ENCODE results near the gene ACHE. TPM values are rescaled to one million over a fixed set of nuclear protein-coding genes. Genes with fewer than 3 reads are reported as not detected.

ACHE gene
- total and polyA plus RNA-seq, 2 of the 13 experiments (the other 11 are each of a cell fraction or from before 2014, with no cell fraction given) = 0.18 to 0.40 TPM

DNA sequence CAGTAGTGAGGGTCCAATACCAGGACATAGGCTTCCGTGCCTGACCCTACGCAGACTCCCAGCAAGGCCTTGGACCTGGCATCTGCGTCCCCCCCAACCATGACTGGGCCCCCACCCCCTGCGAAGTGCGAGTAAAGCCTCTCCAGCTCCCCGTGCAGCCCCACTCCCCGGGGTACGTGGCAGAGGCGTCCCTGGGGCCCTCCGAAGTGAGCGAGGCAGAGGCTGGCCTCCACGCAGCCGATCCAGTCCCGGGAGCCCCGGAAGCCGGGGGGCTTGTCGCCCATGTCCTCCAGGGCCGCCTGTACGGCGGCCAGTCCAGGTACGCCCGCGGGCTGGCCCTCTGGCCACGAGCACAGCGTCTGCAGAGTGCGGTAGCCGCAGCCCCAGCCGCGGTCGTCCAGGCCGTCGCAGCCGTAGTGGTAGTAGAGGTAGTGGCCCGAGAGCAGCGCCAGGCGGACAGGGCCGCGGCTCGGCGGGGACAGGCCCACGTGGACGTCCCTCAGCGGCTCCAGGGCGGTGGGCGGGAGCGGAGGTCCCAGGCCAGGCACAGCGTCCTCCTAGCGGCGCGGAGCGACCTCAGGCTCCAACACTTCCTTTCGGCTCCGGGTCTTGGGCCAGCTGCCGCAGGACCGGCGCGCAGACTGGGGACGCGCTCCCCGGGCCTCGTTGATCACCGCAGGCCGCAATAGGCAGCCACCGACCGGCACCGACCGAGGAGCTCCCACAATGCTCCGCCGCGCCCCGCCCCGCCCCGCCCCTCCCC is 6.5 kb downstream of the ACHE start, which contains the start of gene UFSP1 (continued):
- TF ChIP-seq, protein P1, sequence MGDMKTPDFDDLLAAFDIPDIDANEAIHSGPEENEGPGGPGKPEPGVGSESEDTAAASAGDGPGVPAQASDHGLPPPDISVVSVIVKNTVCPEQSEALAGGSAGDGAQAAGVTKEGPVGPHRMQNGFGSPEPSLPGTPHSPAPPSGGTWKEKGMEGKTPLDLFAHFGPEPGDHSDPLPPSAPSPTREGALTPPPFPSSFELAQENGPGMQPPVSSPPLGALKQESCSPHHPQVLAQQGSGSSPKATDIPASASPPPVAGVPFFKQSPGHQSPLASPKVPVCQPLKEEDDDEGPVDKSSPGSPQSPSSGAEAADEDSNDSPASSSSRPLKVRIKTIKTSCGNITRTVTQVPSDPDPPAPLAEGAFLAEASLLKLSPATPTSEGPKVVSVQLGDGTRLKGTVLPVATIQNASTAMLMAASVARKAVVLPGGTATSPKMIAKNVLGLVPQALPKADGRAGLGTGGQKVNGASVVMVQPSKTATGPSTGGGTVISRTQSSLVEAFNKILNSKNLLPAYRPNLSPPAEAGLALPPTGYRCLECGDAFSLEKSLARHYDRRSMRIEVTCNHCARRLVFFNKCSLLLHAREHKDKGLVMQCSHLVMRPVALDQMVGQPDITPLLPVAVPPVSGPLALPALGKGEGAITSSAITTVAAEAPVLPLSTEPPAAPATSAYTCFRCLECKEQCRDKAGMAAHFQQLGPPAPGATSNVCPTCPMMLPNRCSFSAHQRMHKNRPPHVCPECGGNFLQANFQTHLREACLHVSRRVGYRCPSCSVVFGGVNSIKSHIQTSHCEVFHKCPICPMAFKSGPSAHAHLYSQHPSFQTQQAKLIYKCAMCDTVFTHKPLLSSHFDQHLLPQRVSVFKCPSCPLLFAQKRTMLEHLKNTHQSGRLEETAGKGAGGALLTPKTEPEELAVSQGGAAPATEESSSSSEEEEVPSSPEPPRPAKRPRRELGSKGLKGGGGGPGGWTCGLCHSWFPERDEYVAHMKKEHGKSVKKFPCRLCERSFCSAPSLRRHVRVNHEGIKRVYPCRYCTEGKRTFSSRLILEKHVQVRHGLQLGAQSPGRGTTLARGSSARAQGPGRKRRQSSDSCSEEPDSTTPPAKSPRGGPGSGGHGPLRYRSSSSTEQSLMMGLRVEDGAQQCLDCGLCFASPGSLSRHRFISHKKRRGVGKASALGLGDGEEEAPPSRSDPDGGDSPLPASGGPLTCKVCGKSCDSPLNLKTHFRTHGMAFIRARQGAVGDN (CRISPR knock-in tag; IDR thresholded peaks at IDR 0.05) = peak; percentile 95
- TF ChIP-seq, protein P2, sequence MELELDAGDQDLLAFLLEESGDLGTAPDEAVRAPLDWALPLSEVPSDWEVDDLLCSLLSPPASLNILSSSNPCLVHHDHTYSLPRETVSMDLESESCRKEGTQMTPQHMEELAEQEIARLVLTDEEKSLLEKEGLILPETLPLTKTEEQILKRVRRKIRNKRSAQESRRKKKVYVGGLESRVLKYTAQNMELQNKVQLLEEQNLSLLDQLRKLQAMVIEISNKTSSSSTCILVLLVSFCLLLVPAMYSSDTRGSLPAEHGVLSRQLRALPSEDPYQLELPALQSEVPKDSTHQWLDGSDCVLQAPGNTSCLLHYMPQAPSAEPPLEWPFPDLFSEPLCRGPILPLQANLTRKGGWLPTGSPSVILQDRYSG (CRISPR knock-in tag; IDR thresholded peaks at IDR 0.05) = peak; percentile 84
- TF ChIP-seq HNRNPH1 (optimal IDR thresholded peaks at IDR 0.05; ENCODE audit: low read depth, low read length) = no peak
- peak; percentile 91 for TF ChIP-seq SPEN (CRISPR knock-in tag; IDR thresholded peaks at IDR 0.05; ENCODE audit: low read depth)
- TF ChIP-seq ZNF256 (CRISPR knock-in tag; conservative IDR thresholded peaks at IDR 0.05) = 0 out of 2 replicates have a peak, but pooled peaks have one; percentile 56
- no peak for TF ChIP-seq DNMT3B (CRISPR knock-in tag; conservative IDR thresholded peaks at IDR 0.05)
- TF ChIP-seq ATAD3A (CRISPR knock-in tag; IDR thresholded peaks at IDR 0.05) = no peak
- TF ChIP-seq, protein P3, sequence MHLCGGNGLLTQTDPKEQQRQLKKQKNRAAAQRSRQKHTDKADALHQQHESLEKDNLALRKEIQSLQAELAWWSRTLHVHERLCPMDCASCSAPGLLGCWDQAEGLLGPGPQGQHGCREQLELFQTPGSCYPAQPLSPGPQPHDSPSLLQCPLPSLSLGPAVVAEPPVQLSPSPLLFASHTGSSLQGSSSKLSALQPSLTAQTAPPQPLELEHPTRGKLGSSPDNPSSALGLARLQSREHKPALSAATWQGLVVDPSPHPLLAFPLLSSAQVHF (CRISPR knock-in tag; IDR thresholded peaks at IDR 0.05) = peak; percentile 28; the same call in 1 of the 2 replicates
- no peak for TF ChIP-seq ZKSCAN8 (CRISPR knock-in tag; IDR thresholded peaks at IDR 0.05; ENCODE audit: borderline replicate concordance)
- TF ChIP-seq ZNF563 (CRISPR knock-in tag; IDR thresholded peaks at IDR 0.05) = peak; percentile 82; the same call in 1 of the 2 replicates
- peak; percentile 75 for TF ChIP-seq KMT2A (CRISPR knock-in tag; IDR thresholded peaks at IDR 0.05)
- TF ChIP-seq, protein P4, sequence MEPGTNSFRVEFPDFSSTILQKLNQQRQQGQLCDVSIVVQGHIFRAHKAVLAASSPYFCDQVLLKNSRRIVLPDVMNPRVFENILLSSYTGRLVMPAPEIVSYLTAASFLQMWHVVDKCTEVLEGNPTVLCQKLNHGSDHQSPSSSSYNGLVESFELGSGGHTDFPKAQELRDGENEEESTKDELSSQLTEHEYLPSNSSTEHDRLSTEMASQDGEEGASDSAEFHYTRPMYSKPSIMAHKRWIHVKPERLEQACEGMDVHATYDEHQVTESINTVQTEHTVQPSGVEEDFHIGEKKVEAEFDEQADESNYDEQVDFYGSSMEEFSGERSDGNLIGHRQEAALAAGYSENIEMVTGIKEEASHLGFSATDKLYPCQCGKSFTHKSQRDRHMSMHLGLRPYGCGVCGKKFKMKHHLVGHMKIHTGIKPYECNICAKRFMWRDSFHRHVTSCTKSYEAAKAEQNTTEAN (CRISPR knock-in tag; conservative IDR thresholded peaks at IDR 0.05) = 0 out of 2 replicates have a peak, but pooled peaks have one; percentile 52
- TF ChIP-seq, protein P5, sequence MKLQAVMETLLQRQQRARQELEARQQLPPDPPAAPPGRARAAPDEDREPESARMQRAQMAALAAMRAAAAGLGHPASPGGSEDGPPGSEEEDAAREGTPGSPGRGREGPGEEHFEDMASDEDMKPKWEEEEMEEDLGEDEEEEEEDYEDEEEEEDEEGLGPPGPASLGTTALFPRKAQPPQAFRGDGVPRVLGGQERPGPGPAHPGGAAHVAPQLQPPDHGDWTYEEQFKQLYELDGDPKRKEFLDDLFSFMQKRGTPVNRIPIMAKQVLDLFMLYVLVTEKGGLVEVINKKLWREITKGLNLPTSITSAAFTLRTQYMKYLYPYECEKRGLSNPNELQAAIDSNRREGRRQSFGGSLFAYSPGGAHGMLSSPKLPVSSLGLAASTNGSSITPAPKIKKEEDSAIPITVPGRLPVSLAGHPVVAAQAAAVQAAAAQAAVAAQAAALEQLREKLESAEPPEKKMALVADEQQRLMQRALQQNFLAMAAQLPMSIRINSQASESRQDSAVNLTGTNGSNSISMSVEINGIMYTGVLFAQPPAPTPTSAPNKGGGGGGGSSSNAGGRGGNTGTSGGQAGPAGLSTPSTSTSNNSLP (IDR thresholded peaks at IDR 0.05; ENCODE audit: low read depth, low read length) = no peak
- peak; percentile 61; the same call in 1 of the 2 replicates for TF ChIP-seq ZNF30 (CRISPR knock-in tag; IDR thresholded peaks at IDR 0.05)
- TF ChIP-seq, protein P6, sequence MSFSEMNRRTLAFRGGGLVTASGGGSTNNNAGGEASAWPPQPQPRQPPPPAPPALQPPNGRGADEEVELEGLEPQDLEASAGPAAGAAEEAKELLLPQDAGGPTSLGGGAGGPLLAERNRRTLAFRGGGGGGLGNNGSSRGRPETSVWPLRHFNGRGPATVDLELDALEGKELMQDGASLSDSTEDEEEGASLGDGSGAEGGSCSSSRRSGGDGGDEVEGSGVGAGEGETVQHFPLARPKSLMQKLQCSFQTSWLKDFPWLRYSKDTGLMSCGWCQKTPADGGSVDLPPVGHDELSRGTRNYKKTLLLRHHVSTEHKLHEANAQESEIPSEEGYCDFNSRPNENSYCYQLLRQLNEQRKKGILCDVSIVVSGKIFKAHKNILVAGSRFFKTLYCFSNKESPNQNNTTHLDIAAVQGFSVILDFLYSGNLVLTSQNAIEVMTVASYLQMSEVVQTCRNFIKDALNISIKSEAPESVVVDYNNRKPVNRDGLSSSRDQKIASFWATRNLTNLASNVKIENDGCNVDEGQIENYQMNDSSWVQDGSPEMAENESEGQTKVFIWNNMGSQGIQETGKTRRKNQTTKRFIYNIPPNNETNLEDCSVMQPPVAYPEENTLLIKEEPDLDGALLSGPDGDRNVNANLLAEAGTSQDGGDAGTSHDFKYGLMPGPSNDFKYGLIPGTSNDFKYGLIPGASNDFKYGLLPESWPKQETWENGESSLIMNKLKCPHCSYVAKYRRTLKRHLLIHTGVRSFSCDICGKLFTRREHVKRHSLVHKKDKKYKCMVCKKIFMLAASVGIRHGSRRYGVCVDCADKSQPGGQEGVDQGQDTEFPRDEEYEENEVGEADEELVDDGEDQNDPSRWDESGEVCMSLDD (CRISPR knock-in tag; IDR thresholded peaks at IDR 0.05; ENCODE audit: borderline replicate concordance) = peak; percentile 63; the same call in 1 of the 2 replicates
- TF ChIP-seq ZNF570 (CRISPR knock-in tag; IDR thresholded peaks at IDR 0.05; ENCODE audit: borderline replicate concordance) = 0 out of 2 replicates have a peak, but pooled peaks have one; percentile 61
- TF ChIP-seq PHB2 (IDR thresholded peaks at IDR 0.05; ENCODE audit: partially characterized antibody) = no peak

Measured in HepG2 (cell line).